Natural killer cell (primary cell): Measurements from ENCODE around the gene LPO. TPM values are rescaled to one million over a fixed set of nuclear protein-coding genes. Genes with fewer than 3 reads are reported as not detected.

Experiments
- ATAC-seq, 3 donors: fragments of 150-1000 bp in 2 of 3; fragments of 200-7000 bp in 1 of 3; cut with Tn5 transposase; 1 replicate in 1 of 3; 2 replicates in 2 of 3; pipeline ENCODE4 v1.10.0; 2021; ENCODE audit warnings: mild to moderate bottlenecking in 2 of 3, moderate library complexity in 2 of 3
- DNase-seq, 2 donors: peaks; one replicate each; pipeline versions ENCODE4 v3.0.0 to v3.0.0-alpha.2; 2013 to 2021; ENCODE audit warnings: mixed read lengths in 1 of 2
- H3K27ac ChIP-seq: one replicate; pipeline ENCODE4 v1.5.1; 2013; ENCODE audit warnings: mild to moderate bottlenecking, low read length
- H3K27me3 ChIP-seq: one replicate; pipeline ENCODE4 v1.6.1; 2013; ENCODE audit warnings: low read length; ENCODE audit not compliant: control insufficient read depth, insufficient read depth
- H3K36me3 ChIP-seq: one replicate; pipeline ENCODE4 v1.6.1; 2013; ENCODE audit warnings: low read length; ENCODE audit not compliant: control insufficient read depth, insufficient read depth
- H3K4me1 ChIP-seq: one replicate; pipeline ENCODE4 v1.6.1; 2013; ENCODE audit warnings: low read length; ENCODE audit not compliant: control insufficient read depth, insufficient read depth
- H3K4me3 ChIP-seq: one replicate; pipeline ENCODE4 v1.5.1; 2013; ENCODE audit warnings: low read length
- H3K9me3 ChIP-seq: one replicate; pipeline ENCODE4 v1.6.1; 2013; ENCODE audit warnings: low read length; ENCODE audit not compliant: control insufficient read depth, insufficient read depth
- H3K27ac Mint-ChIP-seq, 2 donors: one replicate each; pipeline ENCODE4 v1.8.0; 2022; ENCODE audit warnings: mild to moderate bottlenecking in 2 of 2, mixed read lengths in 2 of 2, moderate library complexity in 1 of 2
- H3K27me3 Mint-ChIP-seq, 2 donors: one replicate each; pipeline ENCODE4 v1.8.0; 2022; ENCODE audit warnings: low read depth in 2 of 2, mixed read lengths in 2 of 2
- H3K36me3 Mint-ChIP-seq: one replicate; pipeline ENCODE4 v1.8.0; 2022; ENCODE audit warnings: mixed read lengths
- H3K4me1 Mint-ChIP-seq, 2 donors: one replicate each; pipeline ENCODE4 v1.8.0; 2022; ENCODE audit warnings: mixed read lengths in 2 of 2
- H3K4me3 Mint-ChIP-seq: one replicate; pipeline ENCODE4 v1.8.0; 2022; ENCODE audit warnings: mild to moderate bottlenecking, moderate library complexity, mixed read lengths
- H3K9me3 Mint-ChIP-seq, 2 donors: one replicate each; pipeline ENCODE4 v1.8.0; 2022; ENCODE audit warnings: mixed read lengths in 2 of 2
- WGBS: methylation state at CpG from one replicate; pipeline ENCODE4 v1.1.7; 2013; ENCODE audit warnings: missing lambda C conversion rate; ENCODE audit not compliant: insufficient coverage; 5-methylcytosine and 5-hydroxymethylcytosine counted together
- intact Hi-C: fragments of 100-400 bp; cut with micrococcal nuclease; formaldehyde crosslinking; loops from one replicate; pipeline ENCODE4 v1.14.2; 2022
- total RNA-seq, 4 donors: library from RNA; stranded (reverse); fragments of 120-200 nt in 1 of 4; gene quantifications; one replicate each; pipeline versions ENCODE4 v1.2.3 to v1.2.4, GENCODE V29; 2013 to 2022
- TF ChIP-seq, protein P1 (sequence below): fragments of 200-600 bp; IDR thresholded peaks from one replicate; pipeline ENCODE4 v1.8.0; 2022; ENCODE audit warnings: antibody characterized with exemption

The LPO gene
- total RNA-seq, 3 donors from 2014 or later (not counting 1 experiment from before 2014, with no cell fraction given): not detected

DNA sequence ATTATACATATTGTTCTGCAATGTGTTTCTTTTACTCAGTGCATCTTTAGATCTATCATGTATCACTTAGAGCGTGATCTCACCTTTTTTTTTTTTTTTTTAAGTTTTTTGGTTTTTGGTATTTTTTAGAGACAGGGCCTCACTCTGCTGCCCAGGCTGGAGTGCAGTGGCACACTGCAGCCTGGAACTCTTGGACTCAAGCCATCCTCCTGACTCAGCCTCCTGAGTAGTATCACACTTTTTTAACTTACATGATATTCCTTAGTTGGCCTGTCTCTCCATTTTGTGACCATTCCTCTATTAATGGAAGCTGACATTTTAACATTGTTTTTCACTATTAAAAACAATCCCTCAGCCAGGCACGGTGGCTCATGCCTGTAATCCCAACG is 47.0 kb downstream of the LPO start:
- no peaks in the 10 kb centered on the region for H3K4me1 ChIP-seq
- H3K4me3 Mint-ChIP-seq: no peak overlapping the region
- no peak overlapping the region for H3K27ac Mint-ChIP-seq
- H3K27me3 ChIP-seq: no peaks in the 10 kb centered on the region
- intact Hi-C loops: no loop called here
- no peaks in the 10 kb centered on the region for H3K36me3 Mint-ChIP-seq
- no peak overlapping the region for H3K27ac ChIP-seq
- TF ChIP-seq, protein P1, sequence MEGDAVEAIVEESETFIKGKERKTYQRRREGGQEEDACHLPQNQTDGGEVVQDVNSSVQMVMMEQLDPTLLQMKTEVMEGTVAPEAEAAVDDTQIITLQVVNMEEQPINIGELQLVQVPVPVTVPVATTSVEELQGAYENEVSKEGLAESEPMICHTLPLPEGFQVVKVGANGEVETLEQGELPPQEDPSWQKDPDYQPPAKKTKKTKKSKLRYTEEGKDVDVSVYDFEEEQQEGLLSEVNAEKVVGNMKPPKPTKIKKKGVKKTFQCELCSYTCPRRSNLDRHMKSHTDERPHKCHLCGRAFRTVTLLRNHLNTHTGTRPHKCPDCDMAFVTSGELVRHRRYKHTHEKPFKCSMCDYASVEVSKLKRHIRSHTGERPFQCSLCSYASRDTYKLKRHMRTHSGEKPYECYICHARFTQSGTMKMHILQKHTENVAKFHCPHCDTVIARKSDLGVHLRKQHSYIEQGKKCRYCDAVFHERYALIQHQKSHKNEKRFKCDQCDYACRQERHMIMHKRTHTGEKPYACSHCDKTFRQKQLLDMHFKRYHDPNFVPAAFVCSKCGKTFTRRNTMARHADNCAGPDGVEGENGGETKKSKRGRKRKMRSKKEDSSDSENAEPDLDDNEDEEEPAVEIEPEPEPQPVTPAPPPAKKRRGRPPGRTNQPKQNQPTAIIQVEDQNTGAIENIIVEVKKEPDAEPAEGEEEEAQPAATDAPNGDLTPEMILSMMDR: no peak
- peaks cover 21 to 38% of the 10 kb centered on the region in 2 donors for H3K27me3 Mint-ChIP-seq
- H3K4me1 Mint-ChIP-seq: no peaks in the 10 kb centered on the region
- no peaks in the 10 kb centered on the region for H3K9me3 Mint-ChIP-seq
- H3K4me3 ChIP-seq: no peak overlapping the region
- DNase-seq: no peak
- WGBS: 92% methylated on average over 2 of the region's 3 CpGs
- H3K9me3 ChIP-seq: no peaks in the 10 kb centered on the region
- ATAC-seq: no peak
- no peaks in the 10 kb centered on the region for H3K36me3 ChIP-seq

DNA sequence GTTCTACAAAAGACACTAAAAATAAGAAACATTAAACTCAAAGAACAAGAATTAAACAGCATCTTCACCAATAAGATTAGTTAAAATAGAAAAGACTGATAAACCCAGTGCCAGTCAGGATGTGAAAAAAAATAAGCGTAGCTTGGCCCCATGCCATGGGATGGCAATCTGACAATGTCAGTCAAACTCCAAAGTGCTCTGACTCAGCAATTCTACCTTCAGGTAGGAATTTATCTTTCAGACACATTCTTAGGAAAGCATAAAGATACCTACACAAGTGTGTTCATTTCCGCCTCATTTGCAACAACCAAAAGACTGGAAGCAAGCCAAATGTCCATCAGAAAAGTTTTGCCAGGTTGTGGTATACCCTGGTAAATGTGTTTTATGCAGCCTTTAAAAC is 51.5 kb downstream of the LPO start:
- no peaks in the 10 kb centered on the region for H3K36me3 Mint-ChIP-seq
- intact Hi-C loops: no loop called here
- Histone ChIP-seq H3K27ac (no peak overlapping the region), H3K9me3 (no peaks in the 10 kb centered on the region), H3K36me3 (no peaks in the 10 kb centered on the region), H3K4me1 (no peaks in the 10 kb centered on the region), H3K27me3 (no peaks in the 10 kb centered on the region), H3K4me3 (no peak overlapping the region)
- no peak overlapping the region for H3K27ac Mint-ChIP-seq
- DNase-seq: no peak
- no peaks in the 10 kb centered on the region for H3K9me3 Mint-ChIP-seq
- H3K27me3 Mint-ChIP-seq: peaks cover 25 to 57% of the 10 kb centered on the region in 2 donors
- no peak overlapping the region for H3K4me3 Mint-ChIP-seq
- ATAC-seq: no peak
- TF ChIP-seq, protein P1: no peak
- no peaks in the 10 kb centered on the region for H3K4me1 Mint-ChIP-seq
- WGBS: 53% methylated on average over 2 of the region's 2 CpGs

DNA sequence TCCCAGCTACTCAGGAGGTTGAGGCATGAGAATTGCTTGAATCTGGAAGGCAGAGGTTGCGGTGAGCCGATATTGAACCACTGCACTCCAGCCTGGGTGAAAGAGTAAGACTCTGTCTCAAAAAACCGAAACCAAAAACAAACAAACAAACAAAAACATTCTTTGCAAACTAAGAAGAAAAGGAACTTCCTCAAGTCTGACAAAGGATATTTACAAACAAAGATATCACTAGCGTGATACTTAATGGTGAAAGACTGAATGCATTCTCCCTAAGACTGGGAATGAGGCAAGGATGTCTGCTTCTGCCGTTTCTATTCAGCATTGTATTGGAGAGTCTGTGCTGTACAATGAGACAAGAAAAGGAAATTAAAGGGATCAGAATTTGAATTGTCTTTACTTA is 52.9 kb downstream of the LPO start:
- H3K27me3 ChIP-seq: no peaks in the 10 kb centered on the region
- no peaks in the 10 kb centered on the region for H3K36me3 Mint-ChIP-seq
- intact Hi-C loops: no loop called here
- H3K4me1 Mint-ChIP-seq: no peaks in the 10 kb centered on the region
- TF ChIP-seq, protein P1: no peak
- no peak for ATAC-seq
- H3K9me3 ChIP-seq: no peaks in the 10 kb centered on the region
- no peak overlapping the region for H3K27ac Mint-ChIP-seq
- no peak overlapping the region for H3K27ac ChIP-seq
- no peaks in the 10 kb centered on the region for H3K4me1 ChIP-seq
- peaks cover 25 to 50% of the 10 kb centered on the region in 2 donors for H3K27me3 Mint-ChIP-seq
- H3K4me3 Mint-ChIP-seq: no peak overlapping the region
- WGBS: 100% methylated on average over 4 of the region's 5 CpGs
- H3K9me3 Mint-ChIP-seq: no peaks in the 10 kb centered on the region
- H3K4me3 ChIP-seq: no peak overlapping the region
- H3K36me3 ChIP-seq: no peaks in the 10 kb centered on the region
- DNase-seq: no peak

DNA sequence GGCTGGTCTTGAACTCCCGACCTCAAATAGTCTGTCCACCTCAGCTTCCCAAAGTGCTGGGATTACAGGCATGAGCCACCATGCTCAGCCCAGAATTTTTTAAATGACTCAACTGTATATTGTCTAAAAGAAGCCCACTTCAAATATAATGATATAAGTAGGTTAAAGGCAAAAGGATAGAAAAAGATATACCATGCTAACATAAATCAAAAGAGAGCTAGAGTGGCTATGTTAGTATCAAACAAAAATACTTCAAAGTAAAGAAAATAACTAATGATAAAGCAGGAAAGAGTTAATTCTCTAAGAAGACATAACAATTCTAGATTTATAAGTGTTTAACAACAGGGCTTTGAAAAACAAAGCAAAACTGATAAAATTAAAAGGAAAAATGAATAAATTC is 55.6 kb downstream of the LPO start:
- ATAC-seq: no peak
- Mint-ChIP-seq H3K4me3 (no peak overlapping the region), H3K27ac (no peak overlapping the region), H3K27me3 (peaks cover 16 to 38% of the 10 kb centered on the region in 2 donors), H3K36me3 (no peaks in the 10 kb centered on the region), H3K4me1 (no peaks in the 10 kb centered on the region), H3K9me3 (no peaks in the 10 kb centered on the region)
- Histone ChIP-seq H3K4me3 (no peak overlapping the region), H3K27me3 (no peaks in the 10 kb centered on the region), H3K27ac (no peak overlapping the region), H3K36me3 (no peaks in the 10 kb centered on the region), H3K4me1 (no peaks in the 10 kb centered on the region), H3K9me3 (no peaks in the 10 kb centered on the region)
- 94% methylated on average over 1 of the region's 1 CpG for WGBS
- intact Hi-C loops: no loop called here
- TF ChIP-seq, protein P1: no peak
- DNase-seq: no peak
